ENCODE data around the gene MCF2L2. TPM values are rescaled to one million over a fixed set of nuclear protein-coding genes. Genes with fewer than 3 reads are reported as not detected.

The MCF2L2 gene
- total and polyA plus RNA-seq, 2 of the 13 experiments (the other 11 are each of a cell fraction or from before 2014, with no cell fraction given): not detected

DNA sequence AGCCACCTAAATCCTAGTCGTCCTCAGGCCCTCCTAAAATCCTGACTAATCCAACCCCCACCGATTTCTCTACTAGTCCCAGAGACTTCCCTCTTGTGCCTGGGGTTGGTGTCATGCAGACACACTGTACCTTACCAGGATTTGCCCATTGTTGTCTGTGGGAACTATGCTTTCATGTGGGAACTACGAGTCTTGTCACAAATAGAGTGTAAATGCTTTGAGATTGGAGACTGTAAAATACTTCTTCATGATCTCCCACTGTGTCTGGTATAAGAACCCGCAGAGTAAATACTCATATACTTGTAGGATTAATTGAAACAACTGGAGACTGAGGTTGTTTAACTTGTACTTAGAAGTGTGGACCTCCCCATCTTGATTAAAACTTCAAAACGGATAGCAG lies 164.2 kb downstream of the MCF2L2 start (continued):
- TF ChIP-seq, protein P1, sequence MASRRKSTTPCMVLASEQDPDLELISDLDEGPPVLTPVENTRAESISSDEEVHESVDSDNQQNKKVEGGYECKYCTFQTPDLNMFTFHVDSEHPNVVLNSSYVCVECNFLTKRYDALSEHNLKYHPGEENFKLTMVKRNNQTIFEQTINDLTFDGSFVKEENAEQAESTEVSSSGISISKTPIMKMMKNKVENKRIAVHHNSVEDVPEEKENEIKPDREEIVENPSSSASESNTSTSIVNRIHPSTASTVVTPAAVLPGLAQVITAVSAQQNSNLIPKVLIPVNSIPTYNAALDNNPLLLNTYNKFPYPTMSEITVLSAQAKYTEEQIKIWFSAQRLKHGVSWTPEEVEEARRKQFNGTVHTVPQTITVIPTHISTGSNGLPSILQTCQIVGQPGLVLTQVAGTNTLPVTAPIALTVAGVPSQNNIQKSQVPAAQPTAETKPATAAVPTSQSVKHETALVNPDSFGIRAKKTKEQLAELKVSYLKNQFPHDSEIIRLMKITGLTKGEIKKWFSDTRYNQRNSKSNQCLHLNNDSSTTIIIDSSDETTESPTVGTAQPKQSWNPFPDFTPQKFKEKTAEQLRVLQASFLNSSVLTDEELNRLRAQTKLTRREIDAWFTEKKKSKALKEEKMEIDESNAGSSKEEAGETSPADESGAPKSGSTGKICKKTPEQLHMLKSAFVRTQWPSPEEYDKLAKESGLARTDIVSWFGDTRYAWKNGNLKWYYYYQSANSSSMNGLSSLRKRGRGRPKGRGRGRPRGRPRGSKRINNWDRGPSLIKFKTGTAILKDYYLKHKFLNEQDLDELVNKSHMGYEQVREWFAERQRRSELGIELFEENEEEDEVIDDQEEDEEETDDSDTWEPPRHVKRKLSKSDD (CRISPR knock-in tag; IDR thresholded peaks at IDR 0.05; ENCODE audit: low read depth): no peak
- TF ChIP-seq EHMT2 (IDR thresholded peaks at IDR 0.05; ENCODE audit: borderline replicate concordance, low read depth, low read length): no peak

DNA sequence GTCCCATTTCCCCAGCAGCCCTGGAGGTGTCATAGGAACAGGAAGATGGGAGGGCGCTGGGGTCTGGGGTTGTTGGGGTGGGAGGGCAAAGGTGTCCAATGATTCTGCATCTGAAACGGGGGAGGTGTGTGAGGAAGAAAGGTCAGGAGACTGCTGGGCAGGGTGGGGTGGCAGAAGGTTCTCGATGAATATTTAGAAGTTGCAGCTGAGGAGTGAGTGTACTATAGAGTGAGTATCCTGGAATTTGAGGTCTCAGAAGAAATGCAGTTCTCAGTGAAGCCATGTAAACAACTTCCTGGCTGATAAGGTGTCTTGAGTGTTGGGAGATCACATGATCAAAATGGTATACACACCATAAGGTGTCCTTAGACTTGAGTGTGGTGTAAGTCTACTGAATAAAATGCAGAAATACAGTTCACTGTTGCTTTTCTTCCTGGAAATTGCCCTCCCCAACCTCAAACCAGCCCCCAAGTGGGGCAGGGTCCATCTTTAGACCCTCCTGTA lies 165.5 kb downstream of the MCF2L2 start:
- in situ Hi-C loops (cut with HindIII; ENCODE audit: extremely low pct_ligation_motif_present, low pct_unique_long_range_greater_than_20kb): no loop called here
- no peak for TF ChIP-seq MED8 (CRISPR knock-in tag; IDR thresholded peaks at IDR 0.05; ENCODE audit: insufficient replicate concordance)
- TF ChIP-seq, protein P2, sequence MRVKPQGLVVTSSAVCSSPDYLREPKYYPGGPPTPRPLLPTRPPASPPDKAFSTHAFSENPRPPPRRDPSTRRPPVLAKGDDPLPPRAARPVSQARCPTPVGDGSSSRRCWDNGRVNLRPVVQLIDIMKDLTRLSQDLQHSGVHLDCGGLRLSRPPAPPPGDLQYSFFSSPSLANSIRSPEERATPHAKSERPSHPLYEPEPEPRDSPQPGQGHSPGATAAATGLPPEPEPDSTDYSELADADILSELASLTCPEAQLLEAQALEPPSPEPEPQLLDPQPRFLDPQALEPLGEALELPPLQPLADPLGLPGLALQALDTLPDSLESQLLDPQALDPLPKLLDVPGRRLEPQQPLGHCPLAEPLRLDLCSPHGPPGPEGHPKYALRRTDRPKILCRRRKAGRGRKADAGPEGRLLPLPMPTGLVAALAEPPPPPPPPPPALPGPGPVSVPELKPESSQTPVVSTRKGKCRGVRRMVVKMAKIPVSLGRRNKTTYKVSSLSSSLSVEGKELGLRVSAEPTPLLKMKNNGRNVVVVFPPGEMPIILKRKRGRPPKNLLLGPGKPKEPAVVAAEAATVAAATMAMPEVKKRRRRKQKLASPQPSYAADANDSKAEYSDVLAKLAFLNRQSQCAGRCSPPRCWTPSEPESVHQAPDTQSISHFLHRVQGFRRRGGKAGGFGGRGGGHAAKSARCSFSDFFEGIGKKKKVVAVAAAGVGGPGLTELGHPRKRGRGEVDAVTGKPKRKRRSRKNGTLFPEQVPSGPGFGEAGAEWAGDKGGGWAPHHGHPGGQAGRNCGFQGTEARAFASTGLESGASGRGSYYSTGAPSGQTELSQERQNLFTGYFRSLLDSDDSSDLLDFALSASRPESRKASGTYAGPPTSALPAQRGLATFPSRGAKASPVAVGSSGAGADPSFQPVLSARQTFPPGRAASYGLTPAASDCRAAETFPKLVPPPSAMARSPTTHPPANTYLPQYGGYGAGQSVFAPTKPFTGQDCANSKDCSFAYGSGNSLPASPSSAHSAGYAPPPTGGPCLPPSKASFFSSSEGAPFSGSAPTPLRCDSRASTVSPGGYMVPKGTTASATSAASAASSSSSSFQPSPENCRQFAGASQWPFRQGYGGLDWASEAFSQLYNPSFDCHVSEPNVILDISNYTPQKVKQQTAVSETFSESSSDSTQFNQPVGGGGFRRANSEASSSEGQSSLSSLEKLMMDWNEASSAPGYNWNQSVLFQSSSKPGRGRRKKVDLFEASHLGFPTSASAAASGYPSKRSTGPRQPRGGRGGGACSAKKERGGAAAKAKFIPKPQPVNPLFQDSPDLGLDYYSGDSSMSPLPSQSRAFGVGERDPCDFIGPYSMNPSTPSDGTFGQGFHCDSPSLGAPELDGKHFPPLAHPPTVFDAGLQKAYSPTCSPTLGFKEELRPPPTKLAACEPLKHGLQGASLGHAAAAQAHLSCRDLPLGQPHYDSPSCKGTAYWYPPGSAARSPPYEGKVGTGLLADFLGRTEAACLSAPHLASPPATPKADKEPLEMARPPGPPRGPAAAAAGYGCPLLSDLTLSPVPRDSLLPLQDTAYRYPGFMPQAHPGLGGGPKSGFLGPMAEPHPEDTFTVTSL (CRISPR knock-in tag; IDR thresholded peaks at IDR 0.05; ENCODE audit: borderline replicate concordance): no peak
- no peak for TF ChIP-seq SP140L (CRISPR knock-in tag; IDR thresholded peaks at IDR 0.05; ENCODE audit: borderline replicate concordance)
- TF ChIP-seq ZNF672 (CRISPR knock-in tag; IDR thresholded peaks at IDR 0.05): no peak
- TF ChIP-seq ZBTB3 (CRISPR knock-in tag; IDR thresholded peaks at IDR 0.05; ENCODE audit: borderline replicate concordance, low read depth): no peak
- TF ChIP-seq, protein P3, sequence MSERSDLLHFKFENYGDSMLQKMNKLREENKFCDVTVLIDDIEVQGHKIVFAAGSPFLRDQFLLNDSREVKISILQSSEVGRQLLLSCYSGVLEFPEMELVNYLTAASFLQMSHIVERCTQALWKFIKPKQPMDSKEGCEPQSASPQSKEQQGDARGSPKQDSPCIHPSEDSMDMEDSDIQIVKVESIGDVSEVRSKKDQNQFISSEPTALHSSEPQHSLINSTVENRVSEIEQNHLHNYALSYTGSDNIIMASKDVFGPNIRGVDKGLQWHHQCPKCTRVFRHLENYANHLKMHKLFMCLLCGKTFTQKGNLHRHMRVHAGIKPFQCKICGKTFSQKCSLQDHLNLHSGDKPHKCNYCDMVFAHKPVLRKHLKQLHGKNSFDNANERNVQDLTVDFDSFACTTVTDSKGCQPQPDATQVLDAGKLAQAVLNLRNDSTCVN (CRISPR knock-in tag; IDR thresholded peaks at IDR 0.05; ENCODE audit: borderline replicate concordance): no peak
- TF ChIP-seq, protein P4, sequence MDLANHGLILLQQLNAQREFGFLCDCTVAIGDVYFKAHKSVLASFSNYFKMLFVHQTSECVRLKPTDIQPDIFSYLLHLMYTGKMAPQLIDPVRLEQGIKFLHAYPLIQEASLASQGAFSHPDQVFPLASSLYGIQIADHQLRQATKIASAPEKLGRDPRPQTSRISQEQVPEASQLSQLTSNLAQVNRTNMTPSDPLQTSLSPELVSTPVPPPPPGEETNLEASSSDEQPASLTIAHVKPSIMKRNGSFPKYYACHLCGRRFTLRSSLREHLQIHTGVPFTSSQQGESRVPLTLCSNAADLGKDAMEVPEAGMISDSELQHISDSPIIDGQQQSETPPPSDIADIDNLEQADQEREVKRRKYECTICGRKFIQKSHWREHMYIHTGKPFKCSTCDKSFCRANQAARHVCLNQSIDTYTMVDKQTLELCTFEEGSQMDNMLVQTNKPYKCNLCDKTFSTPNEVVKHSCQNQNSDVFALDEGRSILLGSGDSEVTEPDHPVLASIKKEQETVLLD (CRISPR knock-in tag; IDR thresholded peaks at IDR 0.05; ENCODE audit: low read depth): no peak
- no peak for TF ChIP-seq SNRNP70 (IDR thresholded peaks at IDR 0.05; ENCODE audit: low read depth, low read length)
- no peak for TF ChIP-seq ZNF451 (CRISPR knock-in tag; IDR thresholded peaks at IDR 0.05)

More for the DNA sequence above, 165.5 kb downstream of the MCF2L2 start:
- no TSS peak for BruUV-seq (replicated peaks)
- Histone ChIP-seq H3K4me1 (ENCODE audit: insufficient read depth, low read length) (peaks cover 12% of the 10 kb centered on the region), H4K20me1 (ENCODE audit: insufficient read depth, low read length) (no peaks in the 10 kb centered on the region), H3K79me2 (ENCODE audit: insufficient read depth, low read length) (no peaks in the 10 kb centered on the region), H3K27me3 (ENCODE audit: control insufficient read depth in 1 of 2, insufficient read depth in 2 of 2, low read length in 2 of 2) (peaks cover 1 to 21% of the 10 kb centered on the region in 2 experiments; a peak in 4 of 5 replicates), H3K36me3 (replicated peaks in 1 of 2; ENCODE audit: control insufficient read depth in 1 of 2, insufficient read depth in 2 of 2, low read length in 2 of 2) (no peaks in the 10 kb centered on the region), H3K27ac (ENCODE audit: extremely low read length, insufficient read depth, low read length) (no peak overlapping the region), H3K9ac (ENCODE audit: insufficient read depth, low read depth, low read length) (no peak overlapping the region), H3K4me2 (ENCODE audit: low read depth, low read length) (no peak overlapping the region), H2AFZ (ENCODE audit: low read length) (no peak overlapping the region), H3K9me3 (ENCODE audit: low read length) (no peaks in the 10 kb centered on the region), H3K4me3 (replicated peaks in 1 of 3; ENCODE audit: insufficient read depth in 1 of 3, low read depth in 2 of 3, low read length in 3 of 3) (no peak overlapping the region)
- ChIA-PET POLR2A (no interaction called here), CTCF (ENCODE audit: low intra/inter-chr PET ratio, low total read pairs) (no interaction called here)
- WGBS (ENCODE audit: low lambda C conversion rate): 61% methylated on average over 3 of the region's 3 CpGs
- intact Hi-C loops (cut with micrococcal nuclease; ENCODE audit: unreplicated experiment): no loop called here
- no peak for FAIRE-seq
- no peak for DNase-seq (ENCODE audit: low spot score)
- ATAC-seq: no peak

Measured in HepG2 (cell line).